ENCODE measurements around the gene MIP. TPM values are rescaled to one million over a fixed set of nuclear protein-coding genes. Genes with fewer than 3 reads are reported as not detected.

MIP gene
- total and polyA plus RNA-seq, 10 of the 15 experiments (the other 5 are each of a cell fraction or from before 2014, with no cell fraction given) = 0.04 to 0.18 (median 0.11) TPM; not detected in 3

DNA sequence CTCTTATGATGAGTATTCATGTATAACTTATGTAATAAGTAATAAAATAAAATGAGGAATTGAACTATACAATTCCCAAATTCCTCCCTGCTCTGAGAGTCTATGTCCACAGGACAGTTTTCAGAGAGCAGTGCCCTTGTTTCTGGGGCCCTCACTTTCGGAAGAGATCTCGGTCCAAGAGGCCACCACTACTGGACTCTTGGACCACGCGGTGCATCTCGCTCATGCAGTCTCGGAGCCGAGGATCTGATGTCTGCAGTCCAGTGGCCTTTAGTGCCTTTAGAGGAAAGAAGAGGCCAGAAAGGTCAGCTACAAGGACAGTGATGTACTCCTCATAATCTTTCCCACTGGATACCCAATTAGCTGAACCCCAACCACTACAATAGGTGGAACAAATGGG is 25.2 kb upstream of the MIP start:
- ChIA-PET POLR2A (interaction anchor here (0.7 kb wide), 1 partner anchor 12 kb away, joined by 3 read pairs; no protein-coding TSS in a partner anchor), SMC1A (ENCODE audit: uncharacterized antibody, unreplicated experiment) (interaction anchor here (0.9 to 3.1 kb wide), 2 partner anchors 9 to 19 kb away, joined by 3 to 9 read pairs; no protein-coding TSS in a partner anchor), RAD21 (ENCODE audit: unreplicated experiment) (interaction anchor here (0.6 kb wide), 1 partner anchor 94 kb away, joined by 3 read pairs; no protein-coding TSS in a partner anchor), CTCF (no interaction called here)
- H4K20me1 ChIP-seq (ENCODE audit: control insufficient read depth, insufficient read depth) = peaks cover 3% of the 10 kb centered on the region; the same call in 1 of the 2 replicates
- H3K9me3 ChIP-seq (replicated peaks; ENCODE audit: control insufficient read depth, insufficient read depth, low read length) = no peaks in the 10 kb centered on the region
- no peak overlapping the region for H3K4me2 ChIP-seq (ENCODE audit: control insufficient read depth, insufficient read depth)
- DNase-seq (ENCODE audit: low read depth, low spot score) (no peak), FAIRE-seq (no peak), ATAC-seq (no peak)
- peaks cover 14% of the 10 kb centered on the region for H3K4me1 ChIP-seq (ENCODE audit: control insufficient read depth, insufficient read depth, low read length)
- H3K27me3 ChIP-seq (replicated peaks in 1 of 2; ENCODE audit: control insufficient read depth in 2 of 2, insufficient read depth in 2 of 2, low read length in 1 of 2) = no peaks in the 10 kb centered on the region
- TF ChIP-seq CEBPB (IDR thresholded peaks at IDR 0.05; ENCODE audit: borderline replicate concordance in 1 of 2, low read depth in 2 of 2, low read length in 2 of 2) (no peak), CHD2 (IDR thresholded peaks at IDR 0.05; ENCODE audit: borderline replicate concordance, low read depth, low read length) (no peak), PAX8 (IDR thresholded peaks at IDR 0.05) (no peak), POLR2AphosphoS2 (IDR thresholded peaks at IDR 0.05; ENCODE audit: low read depth, low read length) (no peak), ZNF384 (IDR thresholded peaks at IDR 0.05; ENCODE audit: borderline replicate concordance, low read depth, low read length) (no peak), NRF1 (conservative IDR thresholded peaks at IDR 0.05; ENCODE audit: low read depth, low read length) (no peak), IRF4 (IDR thresholded peaks at IDR 0.05; ENCODE audit: low read depth, low read length) (no peak), ESRRA (IDR thresholded peaks at IDR 0.05; ENCODE audit: low read length) (no peak), SREBF2 (IDR thresholded peaks at IDR 0.05; ENCODE audit: low read length) (no peak), IKZF2 (IDR thresholded peaks at IDR 0.05) (no peak)
- TF ChIP-seq, protein P1, sequence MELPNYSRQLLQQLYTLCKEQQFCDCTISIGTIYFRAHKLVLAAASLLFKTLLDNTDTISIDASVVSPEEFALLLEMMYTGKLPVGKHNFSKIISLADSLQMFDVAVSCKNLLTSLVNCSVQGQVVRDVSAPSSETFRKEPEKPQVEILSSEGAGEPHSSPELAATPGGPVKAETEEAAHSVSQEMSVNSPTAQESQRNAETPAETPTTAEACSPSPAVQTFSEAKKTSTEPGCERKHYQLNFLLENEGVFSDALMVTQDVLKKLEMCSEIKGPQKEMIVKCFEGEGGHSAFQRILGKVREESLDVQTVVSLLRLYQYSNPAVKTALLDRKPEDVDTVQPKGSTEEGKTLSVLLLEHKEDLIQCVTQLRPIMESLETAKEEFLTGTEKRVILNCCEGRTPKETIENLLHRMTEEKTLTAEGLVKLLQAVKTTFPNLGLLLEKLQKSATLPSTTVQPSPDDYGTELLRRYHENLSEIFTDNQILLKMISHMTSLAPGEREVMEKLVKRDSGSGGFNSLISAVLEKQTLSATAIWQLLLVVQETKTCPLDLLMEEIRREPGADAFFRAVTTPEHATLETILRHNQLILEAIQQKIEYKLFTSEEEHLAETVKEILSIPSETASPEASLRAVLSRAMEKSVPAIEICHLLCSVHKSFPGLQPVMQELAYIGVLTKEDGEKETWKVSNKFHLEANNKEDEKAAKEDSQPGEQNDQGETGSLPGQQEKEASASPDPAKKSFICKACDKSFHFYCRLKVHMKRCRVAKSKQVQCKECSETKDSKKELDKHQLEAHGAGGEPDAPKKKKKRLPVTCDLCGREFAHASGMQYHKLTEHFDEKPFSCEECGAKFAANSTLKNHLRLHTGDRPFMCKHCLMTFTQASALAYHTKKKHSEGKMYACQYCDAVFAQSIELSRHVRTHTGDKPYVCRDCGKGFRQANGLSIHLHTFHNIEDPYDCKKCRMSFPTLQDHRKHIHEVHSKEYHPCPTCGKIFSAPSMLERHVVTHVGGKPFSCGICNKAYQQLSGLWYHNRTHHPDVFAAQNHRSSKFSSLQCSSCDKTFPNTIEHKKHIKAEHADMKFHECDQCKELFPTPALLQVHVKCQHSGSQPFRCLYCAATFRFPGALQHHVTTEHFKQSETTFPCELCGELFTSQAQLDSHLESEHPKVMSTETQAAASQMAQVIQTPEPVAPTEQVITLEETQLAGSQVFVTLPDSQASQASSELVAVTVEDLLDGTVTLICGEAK (IDR thresholded peaks at IDR 0.05; ENCODE audit: borderline replicate concordance) = no peak
- H3K27ac ChIP-seq (ENCODE audit: control insufficient read depth, insufficient read depth) = no peak overlapping the region
- in situ Hi-C loops (cut with MboI) (no loop called here), intact Hi-C loops (cut with micrococcal nuclease; ENCODE audit: unreplicated experiment) (no loop called here)
- no peak overlapping the region for H2AFZ ChIP-seq (ENCODE audit: control insufficient read depth, low read depth, low read length)
- H3K9ac ChIP-seq (ENCODE audit: control insufficient read depth, insufficient read depth, low read length) = no peak overlapping the region
- H3K4me3 ChIP-seq = no peak overlapping the region
- no TSS peak for BruUV-seq (replicated peaks)
- no peaks in the 10 kb centered on the region; a peak in 1 of 4 replicates for H3K36me3 ChIP-seq (ENCODE audit: control insufficient read depth in 2 of 2, insufficient read depth in 2 of 2, low read length in 1 of 2)
- 99% methylated on average over 7 of the region's 7 CpGs for WGBS (ENCODE audit: insufficient coverage, insufficient replicate concordance, low lambda C conversion rate, missing lambda C conversion rate)
- H3K79me2 ChIP-seq (ENCODE audit: control insufficient read depth, insufficient read depth, low read length) = no peaks in the 10 kb centered on the region

Measured in GM12878 (cell line).